GM21619 (cell line): ENCODE results near the gene SYNGR4.
A peak's percentile ranks its signal among the peaks of the same experiment; 100 is the strongest.

ENCODE experiments used
- ATAC-seq: cut with Tn5 transposase; IDR thresholded peaks from one replicate; pipeline ENCODE4 v1.9.1; 2021; ENCODE audit not compliant: unreplicated experiment

The SYNGR4 gene

DNA sequence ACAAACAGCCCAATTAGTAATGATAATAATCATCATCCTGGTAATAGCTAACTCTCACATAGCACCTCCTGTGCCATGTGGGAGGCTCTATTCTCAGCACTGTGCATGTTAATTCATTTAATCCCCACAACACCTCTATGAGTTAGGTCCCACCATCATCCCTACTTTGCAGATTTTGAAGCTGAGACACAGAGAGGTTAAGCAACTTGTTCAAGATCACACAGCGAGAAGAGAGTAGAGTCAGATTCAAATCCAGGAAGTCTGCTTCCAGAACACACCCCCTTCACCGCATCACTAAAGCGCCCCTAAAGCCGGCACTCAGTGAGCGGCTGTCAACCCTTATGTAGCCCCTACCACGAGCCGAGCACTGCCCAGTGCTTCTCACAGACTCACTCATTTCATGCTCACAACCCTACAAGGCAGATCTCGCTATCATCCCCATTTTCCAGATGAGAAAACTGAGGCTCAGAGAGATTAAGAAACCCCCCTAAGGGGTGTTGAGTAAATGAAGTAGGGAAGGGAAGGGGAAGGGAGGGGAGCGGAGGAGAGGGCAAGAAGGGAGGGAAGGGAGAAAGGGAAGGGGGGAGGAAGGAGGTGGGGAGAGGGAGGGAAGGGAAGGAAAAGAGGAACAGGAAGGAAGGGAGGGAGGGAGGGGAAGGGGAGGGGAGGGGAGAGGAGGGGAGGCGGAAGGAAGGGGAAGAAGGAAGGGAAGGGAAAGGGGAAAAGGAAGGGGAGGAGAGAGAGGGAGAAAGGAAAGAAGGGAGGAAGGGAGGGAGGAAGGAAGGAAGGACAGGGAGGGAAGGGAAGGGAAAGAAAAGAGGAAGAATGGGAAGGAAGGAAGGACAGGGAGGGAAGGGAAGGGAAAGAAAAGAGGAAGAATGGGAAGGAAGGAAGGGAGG, 22.4 kb upstream of the SYNGR4 start:
- no peak for ATAC-seq

GRCh38 chr19:48342414-48342738, 21.8 kb upstream of the SYNGR4 start:
- no peak for ATAC-seq

- no peak for ATAC-seq
Measured at GRCh38 chr19:48342841-48343540, 21.2 kb upstream of the SYNGR4 start.

- ATAC-seq: no peak
Measured at GRCh38 chr19:48344892-48345291, 19.3 kb upstream of the SYNGR4 start.

DNA sequence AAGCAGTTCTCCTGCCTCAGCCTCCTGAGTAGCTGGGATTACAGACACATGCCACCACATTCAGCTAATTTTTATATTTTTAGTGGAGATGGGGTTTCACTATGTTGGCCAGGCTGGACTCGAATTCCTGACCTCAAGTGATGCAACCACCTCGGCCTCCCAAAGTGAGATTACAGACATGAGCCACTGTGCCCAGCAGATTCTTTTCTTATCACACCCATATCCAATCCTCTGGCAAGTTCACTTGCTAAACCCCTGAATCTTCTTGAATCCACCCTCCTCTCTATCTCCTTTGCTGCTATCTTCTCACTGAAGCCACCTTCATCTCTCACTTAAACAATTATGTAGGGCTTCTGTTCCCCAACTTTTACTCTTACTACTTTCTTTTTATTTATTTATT, 18.0 kb upstream of the SYNGR4 start:
- no peak for ATAC-seq

DNA sequence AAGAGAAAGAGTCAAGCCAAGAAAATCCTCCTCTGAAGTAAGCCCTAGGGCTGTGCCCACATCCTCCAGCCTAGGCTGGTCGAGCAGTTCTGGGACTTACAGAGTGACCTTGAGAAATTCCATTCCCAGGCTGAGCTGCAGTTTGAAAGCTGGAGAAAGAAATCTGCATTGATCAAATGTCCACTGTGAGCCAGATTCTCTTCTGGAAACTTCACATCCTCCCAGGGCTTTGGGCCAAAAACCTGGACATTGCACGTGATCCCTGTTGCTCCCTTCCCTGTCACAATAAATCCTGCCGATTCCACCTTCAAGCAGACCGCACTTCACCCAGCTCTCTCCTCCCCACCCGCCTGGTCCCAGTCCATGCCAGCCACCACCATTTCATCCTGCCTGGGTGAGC, 16.1 kb upstream of the SYNGR4 start:
- ATAC-seq: no peak

- ATAC-seq: no peak
Measured at GRCh38 chr19:48348737-48349136, 15.4 kb upstream of the SYNGR4 start.

DNA sequence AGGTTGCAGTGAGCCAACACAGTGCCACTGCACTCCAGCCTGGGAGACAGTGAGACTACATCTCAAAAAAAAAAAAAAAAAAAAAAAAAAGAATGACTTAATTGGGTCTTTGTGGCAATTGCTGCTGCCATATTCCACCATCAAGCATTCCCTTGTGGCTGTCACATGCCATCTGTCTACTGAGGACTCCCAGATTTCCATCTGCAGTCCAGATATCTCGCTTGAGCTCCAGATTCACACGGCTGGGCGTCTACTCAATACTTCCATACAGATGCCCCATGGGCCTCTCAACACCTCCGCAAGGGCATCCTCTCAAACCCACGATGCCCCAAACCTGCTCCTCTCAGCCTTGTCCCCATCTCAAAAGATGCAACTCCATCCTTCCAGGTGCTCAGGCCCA, 13.3 kb upstream of the SYNGR4 start:
- ATAC-seq: no peak

DNA sequence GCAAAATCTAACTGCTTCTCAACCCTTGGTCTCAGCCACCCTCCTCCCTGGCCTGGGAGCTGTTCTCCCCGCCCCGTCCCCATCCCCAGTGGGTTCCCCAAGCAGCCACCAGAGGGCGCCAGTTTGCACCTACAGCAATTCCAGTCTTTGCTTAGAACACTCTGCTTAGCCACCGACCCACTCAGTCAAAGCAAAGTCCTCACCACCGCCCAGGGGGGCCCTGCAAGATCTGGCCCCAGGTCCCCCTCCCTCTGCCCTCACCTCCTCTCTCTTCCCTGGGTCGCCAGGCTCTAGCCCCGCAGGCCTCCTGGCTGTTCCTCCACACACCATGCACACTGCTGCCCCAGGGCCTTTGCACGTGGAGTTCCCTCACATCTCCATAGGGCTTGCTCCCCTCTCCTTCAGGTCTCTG, 12.8 kb upstream of the SYNGR4 start:
- no peak for ATAC-seq

GRCh38 chr19:48353677-48354076, 10.5 kb upstream of the SYNGR4 start:
- no peak for ATAC-seq

DNA sequence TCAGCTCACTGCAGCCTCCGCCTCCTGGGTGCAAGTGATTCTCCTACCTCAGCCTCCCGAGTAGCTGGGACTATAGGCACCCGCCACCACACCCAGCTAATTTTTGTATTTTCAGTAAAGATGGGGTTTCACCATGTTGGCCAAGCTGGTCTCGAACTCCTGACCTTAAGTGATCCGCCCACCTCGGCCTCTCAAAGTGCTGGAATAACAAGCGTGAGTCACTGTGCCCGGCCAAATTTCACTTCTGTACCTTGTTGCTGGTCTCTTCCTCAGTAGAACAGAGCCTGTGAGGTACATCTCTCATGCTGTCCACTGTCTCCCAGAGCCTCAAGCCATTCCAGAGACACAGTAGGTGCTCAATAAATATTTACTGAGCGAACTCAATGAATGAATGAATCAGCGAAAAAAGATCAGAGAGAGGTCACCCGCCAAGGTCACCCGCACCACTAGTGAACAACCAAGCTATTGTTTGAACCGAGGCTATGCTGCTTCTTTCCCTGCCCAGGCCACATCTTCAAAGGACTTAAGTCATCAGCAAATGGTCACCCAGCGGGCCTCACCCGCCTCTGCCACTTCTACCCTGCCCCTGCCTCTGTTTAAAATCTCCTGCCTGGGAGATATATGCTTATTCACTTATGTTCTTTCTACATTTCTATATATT, 9.7 kb upstream of the SYNGR4 start:
- ATAC-seq: no peak

DNA sequence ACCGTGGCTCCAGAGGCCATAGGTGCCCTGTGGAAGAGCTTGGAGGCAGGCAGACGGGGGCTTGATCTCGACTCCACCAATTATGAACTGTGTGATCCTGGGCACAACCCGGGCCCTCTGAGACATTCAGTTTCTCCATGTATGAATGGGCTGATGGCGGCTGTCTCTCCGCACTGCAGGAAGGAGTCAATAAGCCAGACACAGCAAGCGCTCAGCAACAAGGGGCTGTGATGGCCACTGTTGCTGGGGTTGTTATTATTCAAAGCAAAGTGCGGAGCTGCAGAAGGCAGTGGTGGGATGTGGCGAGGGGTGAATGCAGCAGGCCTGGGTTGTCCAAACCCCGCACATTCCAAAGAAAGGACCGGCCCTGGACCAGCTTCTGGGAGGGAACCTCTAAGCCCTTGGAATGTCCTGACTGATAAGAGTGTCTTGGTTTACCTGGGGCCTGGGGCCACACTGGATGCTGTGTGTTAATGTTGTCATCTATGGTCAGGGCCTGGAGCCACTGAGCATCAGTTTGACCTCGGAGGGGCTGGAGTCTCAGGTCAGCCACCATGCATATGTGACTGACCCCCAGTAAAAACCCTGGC, 8.7 kb upstream of the SYNGR4 start:
- ATAC-seq: no peak

- ATAC-seq: no peak
Measured at GRCh38 chr19:48359123-48359522, 5.0 kb upstream of the SYNGR4 start.

- ATAC-seq: no peak
Measured at GRCh38 chr19:48361912-48362311, 2.3 kb upstream of the SYNGR4 start.

DNA sequence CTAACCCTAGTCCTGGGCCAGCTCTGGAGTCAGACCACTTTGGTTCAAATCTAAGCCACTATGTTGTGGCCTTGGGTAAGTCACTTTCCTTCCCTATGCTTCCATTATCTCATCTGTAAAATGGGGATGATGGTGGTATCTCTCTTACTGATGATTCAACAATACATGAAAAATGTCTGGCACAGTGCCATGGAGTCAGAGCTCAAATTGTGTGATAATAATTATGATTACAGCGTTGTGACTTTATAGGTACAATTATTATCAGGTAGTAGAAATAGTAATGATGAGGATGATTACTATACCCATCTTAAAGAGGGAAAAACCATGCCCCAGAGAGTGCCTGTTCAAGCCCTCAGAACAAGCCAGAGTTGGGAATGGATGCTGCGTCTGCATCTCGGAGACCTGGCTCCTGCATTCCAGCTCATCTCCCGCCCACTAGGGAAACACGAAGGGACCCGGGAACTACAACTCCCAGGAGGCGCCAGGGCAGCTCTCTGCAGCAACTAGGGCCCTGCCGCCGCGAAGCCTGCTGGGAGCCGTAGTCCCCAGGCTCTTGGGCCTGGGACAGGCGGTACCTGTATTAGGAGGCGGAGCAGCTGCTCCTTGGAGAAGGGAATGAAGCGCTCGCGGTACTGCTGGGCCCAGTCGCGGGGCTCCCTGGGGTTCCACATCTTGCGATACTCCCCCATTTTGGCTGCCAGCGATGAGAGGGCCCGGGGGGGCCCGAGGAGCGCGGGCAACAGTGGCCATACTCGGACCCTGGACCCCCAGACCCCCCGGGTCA, 1.3 kb upstream of the SYNGR4 start:
- ATAC-seq: peak; percentile 53

GRCh38 chr19:48363500-48363809, 712 bp upstream of the SYNGR4 start:
- ATAC-seq: peak; percentile 6

- no peak for ATAC-seq
Measured at GRCh38 chr19:48364598-48365348, 606 bp downstream of the SYNGR4 start.

DNA sequence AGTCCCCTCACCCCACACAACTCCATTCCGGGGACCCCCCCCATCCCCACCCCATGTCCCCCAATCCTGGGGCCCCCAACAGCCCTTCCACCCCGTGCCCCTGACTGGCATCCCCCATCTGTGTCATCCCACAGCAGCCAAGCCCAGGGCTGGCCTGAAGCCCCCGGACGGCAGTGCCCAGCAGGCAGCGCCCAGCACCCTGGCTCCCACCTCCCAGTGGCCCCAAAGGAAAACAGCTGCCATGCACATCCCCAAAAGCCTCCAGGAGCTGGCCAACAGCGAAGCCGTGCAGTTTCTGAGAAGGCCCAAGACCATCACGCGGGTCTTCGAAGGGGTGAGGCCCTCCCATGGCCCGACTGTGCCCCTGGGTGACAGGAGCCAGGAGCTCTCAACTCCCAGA, 1.4 kb downstream of the SYNGR4 start:
- ATAC-seq: no peak

DNA sequence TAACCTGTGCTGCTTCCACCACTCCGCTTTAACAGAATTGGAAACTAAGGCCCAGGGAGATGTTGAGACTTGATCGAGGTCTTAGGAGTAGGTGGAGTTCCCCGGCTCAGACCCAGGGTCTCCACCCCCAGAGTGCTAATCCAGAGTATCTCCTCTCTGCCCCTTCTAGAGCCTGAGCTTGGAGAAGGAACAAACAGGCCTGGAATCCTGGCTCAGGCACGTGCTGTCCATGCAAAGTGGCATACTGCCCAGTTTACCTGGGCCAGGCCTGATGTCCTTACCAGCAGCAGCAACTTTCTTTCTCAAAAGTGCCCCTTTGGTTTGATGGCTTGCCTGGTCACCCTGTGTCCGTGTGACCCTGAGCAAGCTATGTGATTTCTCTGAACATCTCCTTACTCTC, 3.7 kb downstream of the SYNGR4 start:
- ATAC-seq: no peak

- no peak for ATAC-seq
Measured at GRCh38 chr19:48368936-48369335, 4.8 kb downstream of the SYNGR4 start.
